H54 (cell line): ENCODE measurements around the gene ATXN3.
"Not testable (repeated sequence)": the region's sequence is repeated elsewhere in the genome, so short reads cannot be mapped to it uniquely, and the experiment has no call there.

Source experiments
- DNase-seq: peaks from one replicate; pipeline ENCODE4 v3.0.0; 2011; ENCODE audit warnings: low spot score, mixed read lengths; ENCODE audit not compliant: insufficient read length
- FAIRE-seq: peaks from 3 replicates; lab custom pipeline; 2011; peaks lifted over from hg19 to GRCh38; lab: Jason Lieb, UNC
- POLR2A ChIP-seq: IDR thresholded peaks from 2 replicates; pipeline ENCODE4 v1.6.1; 2011; ENCODE audit warnings: low read depth, mild to moderate bottlenecking, low read length

The ATXN3 gene

DNA sequence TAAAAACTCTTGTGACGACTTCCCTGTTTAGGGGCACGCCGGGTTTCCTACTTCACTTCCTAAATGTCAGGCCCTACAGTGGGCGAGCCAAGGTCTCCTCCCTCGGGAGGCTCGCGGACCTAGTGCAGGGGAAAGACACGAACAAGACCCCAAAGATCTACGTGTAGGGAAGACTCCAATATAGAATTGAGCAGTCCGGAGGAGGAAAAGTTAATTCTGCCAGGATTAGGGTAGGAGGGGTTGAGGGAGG, 564 bp downstream of the ATXN3 start:
- DNase-seq: no peak

DNA sequence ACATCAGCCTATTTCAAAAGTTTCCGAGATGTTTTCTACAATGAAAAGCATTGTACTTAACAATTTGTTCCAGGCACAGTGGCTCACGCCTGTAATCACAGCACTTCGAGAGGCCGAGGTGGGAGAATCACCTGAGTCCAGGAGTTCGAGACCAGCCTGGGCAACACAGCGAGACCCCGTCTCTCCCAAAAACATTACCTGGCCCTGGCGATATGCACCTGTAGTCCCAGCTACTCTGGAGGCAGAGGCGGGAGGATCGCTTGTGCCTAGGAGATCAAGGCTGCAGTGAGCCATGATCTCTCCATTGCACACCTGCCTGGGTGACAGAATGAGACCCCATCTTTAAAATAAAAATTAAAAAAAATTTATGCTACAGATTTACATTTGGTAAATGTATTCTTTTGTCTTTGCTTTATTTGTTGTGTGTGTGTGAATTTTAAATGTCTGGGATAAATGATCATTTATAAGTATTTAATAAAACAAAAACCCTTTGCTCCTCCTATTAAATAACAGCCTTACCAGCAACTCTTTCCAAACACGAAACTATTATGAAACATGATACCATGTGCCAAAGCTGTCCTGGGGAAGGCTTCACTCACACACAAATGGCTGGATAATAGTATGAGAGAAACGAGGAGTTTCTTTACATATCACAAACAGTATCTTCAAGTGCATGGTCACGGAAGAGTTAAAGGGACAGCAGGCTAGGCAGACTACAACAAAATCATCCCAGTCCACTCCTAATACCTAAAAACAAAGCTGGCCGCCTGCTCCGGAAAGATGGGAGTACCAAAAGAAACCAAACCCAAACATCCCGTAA, 1.1 kb downstream of the ATXN3 start:
- DNase-seq (peak; percentile 29), FAIRE-seq (peak; percentile 74)
- no peak for TF ChIP-seq POLR2A

More for the DNA sequence above, 564 bp downstream of the ATXN3 start:
- FAIRE-seq: peak; percentile 11
- no peak for TF ChIP-seq POLR2A

DNA sequence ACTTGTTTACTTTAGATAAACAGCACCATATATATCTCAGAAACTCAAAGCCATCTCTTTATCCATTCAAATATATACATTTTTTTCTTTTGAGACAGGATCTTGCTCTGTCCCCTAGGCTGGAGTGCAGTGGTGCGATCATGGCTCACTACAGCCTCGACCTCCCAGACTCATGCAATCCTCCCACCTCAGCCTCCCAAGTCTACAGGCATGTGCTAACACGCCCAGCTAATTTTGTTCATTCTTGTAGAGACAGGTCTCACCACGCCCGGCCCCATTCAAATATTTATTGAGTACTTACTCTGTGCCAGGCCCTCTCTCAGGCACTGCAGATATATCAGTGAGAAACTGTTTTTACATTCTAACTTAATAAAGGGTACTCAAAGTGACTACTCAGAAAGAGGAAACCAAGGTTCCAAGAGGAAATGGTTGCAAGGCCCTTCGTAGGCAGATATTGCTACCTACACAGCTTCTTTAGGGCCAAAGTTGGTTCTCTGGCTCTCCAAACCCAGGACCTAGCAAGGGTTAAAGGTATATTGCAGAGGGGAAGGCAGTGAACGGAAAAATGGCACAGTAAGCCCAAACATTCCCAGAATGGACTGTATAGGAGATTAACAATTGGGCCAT, 2.9 kb downstream of the ATXN3 start:
- no peak for FAIRE-seq
- TF ChIP-seq POLR2A: no peak
- no peak for DNase-seq

DNA sequence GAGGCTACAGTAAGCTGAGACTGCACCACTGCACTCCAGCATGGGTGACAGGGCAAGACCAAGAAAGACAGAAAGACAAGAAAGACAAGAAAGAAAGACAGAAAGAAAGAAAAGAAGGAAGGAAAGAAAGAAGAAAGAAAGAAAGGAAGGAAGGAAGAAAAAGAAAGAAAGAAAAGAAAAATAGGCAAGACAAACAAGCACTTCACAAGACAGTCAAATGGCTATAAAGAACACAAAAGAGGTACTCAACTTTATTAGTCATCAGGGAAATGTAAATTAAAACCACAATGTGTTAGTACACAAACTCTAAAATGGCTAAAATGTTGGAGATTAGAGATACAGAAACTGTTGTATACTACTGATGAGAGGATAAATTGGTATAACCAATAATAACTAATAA, 6.6 kb downstream of the ATXN3 start:
- FAIRE-seq: no peak
- no peak for DNase-seq
- no peak for TF ChIP-seq POLR2A

DNA sequence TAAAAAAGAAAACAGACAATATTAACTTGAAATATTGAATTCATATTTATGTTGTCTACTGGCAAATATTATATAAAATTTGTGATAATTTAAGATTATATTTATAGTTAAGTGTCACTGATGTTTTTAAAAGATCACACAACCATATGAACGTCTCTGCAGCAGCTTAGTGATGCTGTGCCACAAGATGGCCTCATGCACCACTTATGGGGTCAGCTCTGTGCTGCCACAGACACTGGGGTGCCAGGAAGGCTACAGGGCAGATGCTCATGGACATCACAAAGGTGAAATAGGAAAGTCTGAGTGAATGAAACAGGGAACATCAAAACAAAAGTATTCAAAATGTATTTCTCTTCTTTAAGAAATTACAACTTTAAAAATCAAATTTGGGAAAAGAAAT, 13.1 kb downstream of the ATXN3 start:
- DNase-seq: no peak
- no peak for FAIRE-seq
- TF ChIP-seq POLR2A: no peak

DNA sequence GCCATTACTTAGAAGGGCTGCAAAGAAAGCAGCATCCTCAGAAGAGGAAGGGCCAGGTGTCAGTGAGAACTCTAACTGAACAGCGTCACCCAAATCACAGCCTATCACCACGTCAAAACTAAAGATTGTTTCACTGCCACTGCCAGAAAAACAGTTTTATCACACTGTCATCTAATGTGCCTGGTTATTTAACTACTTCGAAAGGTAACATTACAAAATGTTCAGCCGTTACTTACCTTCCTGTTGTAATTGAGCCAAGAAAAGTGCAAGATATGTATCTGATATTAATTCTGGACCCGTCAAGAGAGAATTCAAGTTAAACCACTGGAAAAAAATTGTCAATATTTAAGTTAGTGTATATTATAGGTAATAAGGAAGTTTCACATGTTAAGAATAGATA, 17.9 kb downstream of the ATXN3 start:
- no peak for FAIRE-seq
- TF ChIP-seq POLR2A: no peak
- DNase-seq: no peak

DNA sequence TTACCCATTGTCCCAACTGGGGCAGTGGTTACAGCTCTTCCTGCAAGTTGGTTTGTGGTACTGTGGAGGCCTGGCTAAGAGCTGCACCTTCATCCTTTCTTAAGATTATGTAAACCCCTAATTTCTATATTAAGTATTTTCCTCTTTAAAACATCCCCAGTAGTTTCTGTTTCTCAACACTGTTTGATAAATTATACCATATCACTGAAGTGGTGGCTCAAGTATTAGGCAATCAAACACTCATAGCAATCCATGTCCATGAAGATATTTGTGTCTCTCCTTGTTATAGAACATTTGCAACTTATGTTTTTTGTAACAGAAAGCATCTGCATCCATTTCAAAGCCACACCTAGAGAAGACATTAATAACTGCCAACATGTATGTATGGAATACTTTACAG, 31.8 kb downstream of the ATXN3 start:
- DNase-seq (no peak), FAIRE-seq (no peak)
- no peak for TF ChIP-seq POLR2A

DNA sequence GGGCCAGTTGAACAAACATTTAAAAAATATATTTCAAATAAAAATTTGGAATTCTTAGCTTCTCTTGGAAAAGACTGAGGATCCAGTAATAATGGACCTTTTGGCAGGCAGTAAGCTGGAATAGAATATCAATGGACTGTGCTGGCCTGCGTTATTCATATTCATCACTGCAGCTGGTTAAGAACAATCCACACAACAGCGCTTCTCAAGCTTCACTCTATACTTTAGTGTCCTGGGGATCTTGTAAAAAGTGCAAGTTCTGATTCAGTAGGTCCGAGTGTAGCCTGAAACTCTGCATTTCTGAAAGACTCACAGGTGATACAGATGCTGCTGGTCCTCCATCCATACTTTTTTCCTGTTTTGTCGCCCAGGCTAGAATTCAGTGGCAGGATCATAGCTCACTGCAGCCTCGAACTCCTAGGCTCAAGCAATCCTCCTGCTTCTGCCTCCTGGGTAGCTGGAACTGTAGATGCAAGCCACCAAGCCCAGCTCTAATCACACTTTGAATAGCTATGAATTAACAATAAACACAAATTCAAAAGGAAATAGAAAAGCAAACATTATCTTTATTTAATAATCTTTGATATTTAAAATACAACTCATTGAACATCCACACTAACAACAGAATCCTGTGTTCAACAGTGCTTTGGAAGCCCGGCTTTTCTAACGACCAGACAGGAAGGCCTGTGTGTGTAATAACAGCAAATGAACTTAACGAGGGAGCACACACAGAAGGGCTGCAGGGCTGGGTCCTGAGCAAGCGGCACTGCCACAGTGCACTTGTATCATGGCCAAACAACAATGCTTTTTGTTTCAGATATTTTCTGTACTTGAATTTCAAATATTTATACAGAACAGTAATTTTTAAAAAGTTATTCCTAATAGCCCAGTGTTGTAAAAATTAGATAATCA, 48.1 kb downstream of the ATXN3 start:
- DNase-seq: no peak
- no peak for FAIRE-seq
- no peak for TF ChIP-seq POLR2A

DNA sequence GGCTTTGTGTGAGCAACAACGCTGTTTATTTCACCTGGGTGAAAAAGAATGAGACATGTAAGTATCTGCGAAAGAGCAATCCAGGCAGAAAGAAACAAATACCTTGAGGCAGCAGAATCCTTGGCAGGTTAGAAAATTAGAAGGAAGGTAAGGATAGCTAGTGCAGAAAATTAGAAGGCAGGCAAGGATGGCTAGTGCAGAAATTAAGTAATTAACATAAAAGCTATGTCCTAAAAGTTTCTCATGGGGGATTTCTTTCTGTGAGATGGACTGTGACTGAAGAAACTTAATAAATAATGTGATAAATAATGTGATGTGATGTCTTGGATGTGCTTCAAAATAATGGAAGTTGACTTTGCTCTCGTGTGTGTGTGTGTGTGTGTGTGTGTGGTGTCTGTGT, 56.6 kb downstream of the ATXN3 start:
- no peak for FAIRE-seq
- no peak for DNase-seq
- TF ChIP-seq POLR2A: no peak

DNA sequence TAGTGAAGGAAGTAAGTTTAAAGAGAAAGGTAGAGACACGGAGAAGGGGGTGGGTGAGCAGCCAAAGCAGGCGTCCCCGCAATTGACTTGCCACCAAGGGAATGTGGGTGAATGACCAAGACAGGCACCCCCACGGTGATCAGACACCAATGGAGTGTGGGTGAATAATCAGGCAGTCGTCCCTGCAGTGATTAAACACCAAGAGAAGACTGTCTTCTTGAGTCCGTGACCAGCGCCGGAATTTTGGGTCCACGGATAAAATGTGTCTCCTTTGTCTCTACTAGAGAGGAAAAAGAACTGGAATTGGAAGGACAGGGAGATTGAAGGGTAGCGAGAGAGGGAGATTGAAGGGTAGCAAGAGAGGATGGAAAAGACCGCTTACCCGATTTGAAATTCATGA, 57.2 kb downstream of the ATXN3 start:
- not testable (repeated sequence) for DNase-seq, FAIRE-seq

DNA sequence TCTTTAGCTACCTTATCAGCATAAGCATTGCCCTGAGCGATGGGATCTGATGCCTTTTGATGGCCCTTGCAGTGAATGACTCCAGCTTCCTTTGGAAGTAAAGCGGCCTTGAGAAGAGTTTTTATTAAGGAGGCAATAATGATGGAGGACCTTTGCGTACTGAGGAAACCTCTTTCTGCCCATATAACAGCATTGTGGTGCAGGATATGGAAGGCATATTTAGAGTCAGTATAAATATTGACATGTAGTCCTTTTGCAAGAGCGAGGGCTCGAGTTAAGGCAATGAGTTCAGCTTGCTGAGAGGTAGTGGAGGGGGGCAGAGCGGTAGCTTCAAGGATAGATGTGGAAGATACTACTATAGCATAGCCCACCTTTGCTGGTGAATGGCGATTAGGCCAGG, 60.5 kb downstream of the ATXN3 start:
- not testable (repeated sequence) for DNase-seq, FAIRE-seq

DNA sequence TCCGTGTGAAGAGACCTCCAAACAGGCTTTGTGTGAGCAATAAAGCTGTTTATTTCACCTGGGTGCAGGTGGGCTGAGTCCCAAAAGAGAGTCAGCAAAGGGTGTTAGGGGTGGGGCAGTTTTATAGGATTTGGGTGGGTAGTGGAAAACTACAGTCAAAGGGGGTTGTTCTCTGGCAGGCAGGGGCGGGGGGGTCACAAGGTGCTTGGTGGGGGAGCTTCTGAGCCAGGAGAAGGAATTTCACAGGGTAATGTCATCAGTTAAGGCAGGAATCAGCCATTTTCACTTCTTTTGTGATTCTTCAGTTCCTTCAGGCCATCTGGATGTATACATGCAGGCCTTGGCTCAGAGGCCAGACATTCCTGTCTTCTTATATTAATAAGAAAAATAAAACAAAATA, 64.6 kb downstream of the ATXN3 start:
- not testable (repeated sequence) for FAIRE-seq, DNase-seq

DNA sequence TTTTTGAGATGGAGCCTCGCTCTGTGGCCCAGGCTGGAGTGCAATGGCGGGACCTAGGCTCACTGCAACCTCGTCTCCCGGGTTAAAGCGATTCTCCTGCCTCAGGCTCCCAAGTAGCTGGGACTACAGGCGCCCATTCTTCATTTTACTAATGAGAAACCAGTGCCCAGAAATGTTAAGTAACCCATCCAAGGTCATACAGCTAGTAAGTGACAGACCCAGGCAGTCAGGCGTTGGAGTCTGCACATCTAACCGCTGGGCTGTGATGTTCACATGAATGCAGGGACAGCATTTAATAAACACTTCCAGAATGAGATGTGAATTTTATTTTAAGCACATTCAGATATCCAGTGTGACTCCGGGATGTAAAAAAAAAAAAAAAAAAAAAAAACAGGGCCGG, 65.2 kb downstream of the ATXN3 start:
- TF ChIP-seq POLR2A: no peak
- DNase-seq: no peak
- no peak for FAIRE-seq

DNA sequence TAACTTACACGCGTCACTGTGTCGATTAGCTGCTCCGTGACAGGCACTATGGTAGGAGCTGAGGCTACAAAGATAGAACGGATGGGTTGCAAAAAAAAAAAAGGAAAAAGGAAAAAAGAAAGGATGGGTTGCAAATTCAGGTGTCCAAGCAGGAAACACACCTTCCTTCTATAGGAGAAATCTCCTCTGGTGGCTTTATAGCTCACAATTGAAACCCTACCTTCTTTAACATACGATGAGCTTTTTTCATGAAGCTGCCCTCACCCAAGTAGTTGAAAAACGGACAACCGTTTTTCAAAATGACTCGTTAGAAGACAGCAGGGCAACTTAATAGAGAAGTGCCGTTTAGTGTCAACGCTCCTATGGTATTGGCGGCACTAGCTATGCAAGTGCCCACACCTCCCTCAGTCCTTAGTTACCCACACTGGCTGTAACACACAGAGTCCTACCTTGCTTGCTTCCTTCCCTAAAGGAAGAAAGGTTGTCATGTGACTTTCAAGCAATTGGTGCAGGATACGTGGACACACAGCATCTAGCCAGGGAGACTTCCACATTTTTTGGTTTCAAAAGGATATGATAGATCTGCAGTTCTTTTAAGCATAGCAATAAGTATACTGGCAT, 65.8 kb downstream of the ATXN3 start:
- FAIRE-seq (peak; percentile 90), DNase-seq (peak; percentile 56)
- TF ChIP-seq POLR2A: peak; percentile 22; the same call in 1 of the 2 replicates
